GM23338 (cell line): ENCODE measurements around the gene GLG1. TPM values are rescaled to one million over a fixed set of nuclear protein-coding genes. Genes with fewer than 3 reads are reported as not detected.

Source experiments
- ATAC-seq: fragments of 200-7000 bp; cut with Tn5 transposase; 3 replicates; pipeline ENCODE4 v1.9.1; 2020
- DNase-seq: peaks from one replicate; pipeline ENCODE4 v3.0.0-alpha.2; 2015; ENCODE audit warnings: low spot score
- H2AFZ ChIP-seq: fragments of 200-600 bp; sonication (generic); 2 replicates; pipeline ENCODE4 v1.8.0; 2016; ENCODE audit warnings: antibody characterized with exemption, mild to moderate bottlenecking, moderate library complexity
- H3F3A ChIP-seq: fragments of 200-600 bp; sonication (generic); replicated peaks from 2 replicates; pipeline ENCODE4 v1.8.0; 2017; ENCODE audit warnings: antibody characterized with exemption, mixed run types, low read depth
- H3K27ac ChIP-seq: fragments of 200-600 bp; sonication (generic); 2 replicates; pipeline ENCODE4 v1.6.1; 2016; ENCODE audit warnings: low read depth
- H3K27me3 ChIP-seq: fragments of 200-600 bp; sonication (generic); 2 replicates; pipeline ENCODE4 v1.8.0; 2016; ENCODE audit warnings: mild to moderate bottlenecking, mixed run types, moderate library complexity; ENCODE audit not compliant: insufficient read depth
- H3K36me3 ChIP-seq: fragments of 200-600 bp; sonication (generic); 2 replicates; pipeline ENCODE4 v1.8.0; 2016; ENCODE audit warnings: mild to moderate bottlenecking; ENCODE audit not compliant: insufficient read depth
- H3K4me1 ChIP-seq: fragments of 200-600 bp; sonication (generic); 2 replicates; pipeline ENCODE4 v1.8.0; 2016; ENCODE audit warnings: mild to moderate bottlenecking, moderate library complexity; ENCODE audit not compliant: insufficient read depth
- H3K4me2 ChIP-seq: fragments of 200-600 bp; sonication (generic); 2 replicates; pipeline ENCODE4 v1.7.1; 2017; ENCODE audit warnings: mixed run types
- H3K4me3 ChIP-seq: fragments of 200-600 bp; sonication (generic); 2 replicates; pipeline ENCODE4 v1.6.1; 2016; ENCODE audit warnings: mixed run types
- H3K79me2 ChIP-seq: fragments of 200-600 bp; sonication (generic); replicated peaks from 2 replicates; pipeline ENCODE4 v1.8.0; 2017; ENCODE audit warnings: mild to moderate bottlenecking; ENCODE audit not compliant: insufficient read depth
- H3K9me2 ChIP-seq: fragments of 200-600 bp; sonication (generic); 2 replicates; pipeline ENCODE4 v1.8.0; 2017; ENCODE audit not compliant: insufficient read depth
- H4K20me1 ChIP-seq: fragments of 200-600 bp; sonication (generic); replicated peaks from 2 replicates; pipeline ENCODE4 v1.8.0; 2017; ENCODE audit warnings: mild to moderate bottlenecking; ENCODE audit not compliant: insufficient read depth
- H3K27ac Mint-ChIP-seq: 2 replicates; pipeline ENCODE4 v1.8.0; 2020; ENCODE audit warnings: inconsistent platforms, mild to moderate bottlenecking, moderate library complexity, mixed read lengths
- H3K27me3 Mint-ChIP-seq: 3 replicates; pipeline ENCODE4 v1.8.0; 2022; ENCODE audit warnings: low read depth, mild to moderate bottlenecking, moderate library complexity, mixed read lengths, inconsistent platforms; ENCODE audit not compliant: insufficient read depth, poor library complexity
- H3K36me3 Mint-ChIP-seq: 3 replicates; pipeline ENCODE4 v1.8.0; 2021; ENCODE audit warnings: low read depth, mild to moderate bottlenecking, inconsistent platforms, moderate library complexity, mixed read lengths
- H3K4me1 Mint-ChIP-seq: 3 replicates; pipeline ENCODE4 v1.8.0; 2020; ENCODE audit warnings: mild to moderate bottlenecking, inconsistent platforms, mixed read lengths
- H3K4me3 Mint-ChIP-seq: 3 replicates; pipeline ENCODE4 v1.8.0; 2021; ENCODE audit warnings: moderate library complexity, mild to moderate bottlenecking, inconsistent platforms, mixed read lengths
- H3K9me3 Mint-ChIP-seq: 3 replicates; pipeline ENCODE4 v1.8.0; 2020; ENCODE audit warnings: moderate library complexity, mild to moderate bottlenecking, inconsistent platforms, mixed read lengths
- CREB1 ChIP-seq: fragments of 250-450 bp; sonication (Bioruptor Pico); IDR thresholded peaks from 2 replicates; pipeline ENCODE4 v1.5.0; 2020; ENCODE audit warnings: low read depth, mild to moderate bottlenecking, moderate library complexity
- CTCF ChIP-seq, 2 experiments: fragments of 200-600 bp in 1 of 2; sonication (generic) in 1 of 2; conservative IDR thresholded peaks; 2 replicates each; pipeline versions ENCODE4 v1.5.1 to v1.6.1; 2016 to 2017; ENCODE audit warnings: antibody characterized with exemption in 2 of 2, low read depth in 2 of 2, mild to moderate bottlenecking in 2 of 2, moderate library complexity in 1 of 2
- ETS1 ChIP-seq: IDR thresholded peaks from 2 replicates; pipeline ENCODE4 v1.6.1; 2016; ENCODE audit warnings: antibody characterized with exemption
- EZH2 ChIP-seq: fragments of 200-600 bp; sonication (generic); IDR thresholded peaks from one replicate; pipeline ENCODE4 v1.8.0; 2017; ENCODE audit warnings: antibody characterized with exemption, mild to moderate bottlenecking, low read depth; ENCODE audit not compliant: unreplicated experiment
- EZH2phosphoT487 ChIP-seq: fragments of 200-600 bp; sonication (generic); IDR thresholded peaks from one replicate; pipeline ENCODE4 v1.8.1; 2018; ENCODE audit warnings: antibody characterized with exemption; ENCODE audit not compliant: unreplicated experiment
- JUNB ChIP-seq: IDR thresholded peaks from one replicate; pipeline ENCODE4 v1.6.1; 2016; ENCODE audit warnings: antibody characterized with exemption; ENCODE audit not compliant: unreplicated experiment
- NANOG ChIP-seq: IDR thresholded peaks from 2 replicates; pipeline ENCODE4 v1.6.1; 2016; ENCODE audit warnings: antibody characterized with exemption, borderline replicate concordance
- POLR2AphosphoS5 ChIP-seq: IDR thresholded peaks from 2 replicates; pipeline ENCODE4 v1.6.1; 2016; ENCODE audit warnings: antibody characterized with exemption, low read depth
- REST ChIP-seq: IDR thresholded peaks from one replicate; pipeline ENCODE4 v1.6.1; 2018; ENCODE audit warnings: antibody characterized with exemption; ENCODE audit not compliant: unreplicated experiment
- STAT1 ChIP-seq: IDR thresholded peaks from one replicate; pipeline ENCODE4 v1.6.1; 2016; ENCODE audit warnings: antibody characterized with exemption; ENCODE audit not compliant: unreplicated experiment
- ZNF114 ChIP-seq: fragments of 250-450 bp; sonication (Bioruptor Pico); IDR thresholded peaks from 2 replicates; pipeline ENCODE4 v1.5.0; 2020; ENCODE audit warnings: mild to moderate bottlenecking, moderate library complexity
- ZNF331 ChIP-seq: fragments of 250-450 bp; sonication (Bioruptor Pico); IDR thresholded peaks from 2 replicates; pipeline ENCODE4 v1.5.0; 2020; ENCODE audit warnings: low read depth, mild to moderate bottlenecking, moderate library complexity
- polyA plus RNA-seq: library from polyadenylated mRNA; unstranded; fragments of >200 nt; fragmentation: Nextera tagmentation; extraction: Ambion mirVana; gene quantifications from 2 replicates; pipeline ENCODE4 v1.2.1, GENCODE V29; 2016
- total RNA-seq: library from RNA; depleted of rRNA; stranded (reverse); fragments of >200 nt; shearing (Covaris generic); gene quantifications from 2 replicates; pipeline ENCODE4 v1.2.3, GENCODE V29; 2014
- TF ChIP-seq, protein P1 (sequence below): fragments of 250-450 bp; sonication (Bioruptor Pico); IDR thresholded peaks from 2 replicates; pipeline ENCODE4 v1.5.0; 2020; ENCODE audit warnings: mild to moderate bottlenecking, moderate library complexity

Gene GLG1
- total and polyA plus RNA-seq, 2 experiments from 2014 or later, result 61.2 to 211 TPM

- no peak overlapping the region for H3K4me2 ChIP-seq
- Mint-ChIP-seq H3K4me3 (no peak overlapping the region), H3K27me3 (peaks cover 4% of the 10 kb centered on the region), H3K36me3 (peaks cover 82% of the 10 kb centered on the region), H3K4me1 (no peaks in the 10 kb centered on the region), H3K27ac (no peak overlapping the region), H3K9me3 (no peaks in the 10 kb centered on the region)
- DNase-seq (no peak), ATAC-seq (no peak)
- peaks cover 15% of the 10 kb centered on the region; the same call in 1 of the 2 replicates for H4K20me1 ChIP-seq
- H3K36me3 ChIP-seq, result peaks cover 88% of the 10 kb centered on the region
- H3F3A ChIP-seq, result peaks cover 10% of the 10 kb centered on the region
- H2AFZ ChIP-seq, result no peak overlapping the region
- no peaks in the 10 kb centered on the region for H3K27me3 ChIP-seq
- TF ChIP-seq, protein P1, sequence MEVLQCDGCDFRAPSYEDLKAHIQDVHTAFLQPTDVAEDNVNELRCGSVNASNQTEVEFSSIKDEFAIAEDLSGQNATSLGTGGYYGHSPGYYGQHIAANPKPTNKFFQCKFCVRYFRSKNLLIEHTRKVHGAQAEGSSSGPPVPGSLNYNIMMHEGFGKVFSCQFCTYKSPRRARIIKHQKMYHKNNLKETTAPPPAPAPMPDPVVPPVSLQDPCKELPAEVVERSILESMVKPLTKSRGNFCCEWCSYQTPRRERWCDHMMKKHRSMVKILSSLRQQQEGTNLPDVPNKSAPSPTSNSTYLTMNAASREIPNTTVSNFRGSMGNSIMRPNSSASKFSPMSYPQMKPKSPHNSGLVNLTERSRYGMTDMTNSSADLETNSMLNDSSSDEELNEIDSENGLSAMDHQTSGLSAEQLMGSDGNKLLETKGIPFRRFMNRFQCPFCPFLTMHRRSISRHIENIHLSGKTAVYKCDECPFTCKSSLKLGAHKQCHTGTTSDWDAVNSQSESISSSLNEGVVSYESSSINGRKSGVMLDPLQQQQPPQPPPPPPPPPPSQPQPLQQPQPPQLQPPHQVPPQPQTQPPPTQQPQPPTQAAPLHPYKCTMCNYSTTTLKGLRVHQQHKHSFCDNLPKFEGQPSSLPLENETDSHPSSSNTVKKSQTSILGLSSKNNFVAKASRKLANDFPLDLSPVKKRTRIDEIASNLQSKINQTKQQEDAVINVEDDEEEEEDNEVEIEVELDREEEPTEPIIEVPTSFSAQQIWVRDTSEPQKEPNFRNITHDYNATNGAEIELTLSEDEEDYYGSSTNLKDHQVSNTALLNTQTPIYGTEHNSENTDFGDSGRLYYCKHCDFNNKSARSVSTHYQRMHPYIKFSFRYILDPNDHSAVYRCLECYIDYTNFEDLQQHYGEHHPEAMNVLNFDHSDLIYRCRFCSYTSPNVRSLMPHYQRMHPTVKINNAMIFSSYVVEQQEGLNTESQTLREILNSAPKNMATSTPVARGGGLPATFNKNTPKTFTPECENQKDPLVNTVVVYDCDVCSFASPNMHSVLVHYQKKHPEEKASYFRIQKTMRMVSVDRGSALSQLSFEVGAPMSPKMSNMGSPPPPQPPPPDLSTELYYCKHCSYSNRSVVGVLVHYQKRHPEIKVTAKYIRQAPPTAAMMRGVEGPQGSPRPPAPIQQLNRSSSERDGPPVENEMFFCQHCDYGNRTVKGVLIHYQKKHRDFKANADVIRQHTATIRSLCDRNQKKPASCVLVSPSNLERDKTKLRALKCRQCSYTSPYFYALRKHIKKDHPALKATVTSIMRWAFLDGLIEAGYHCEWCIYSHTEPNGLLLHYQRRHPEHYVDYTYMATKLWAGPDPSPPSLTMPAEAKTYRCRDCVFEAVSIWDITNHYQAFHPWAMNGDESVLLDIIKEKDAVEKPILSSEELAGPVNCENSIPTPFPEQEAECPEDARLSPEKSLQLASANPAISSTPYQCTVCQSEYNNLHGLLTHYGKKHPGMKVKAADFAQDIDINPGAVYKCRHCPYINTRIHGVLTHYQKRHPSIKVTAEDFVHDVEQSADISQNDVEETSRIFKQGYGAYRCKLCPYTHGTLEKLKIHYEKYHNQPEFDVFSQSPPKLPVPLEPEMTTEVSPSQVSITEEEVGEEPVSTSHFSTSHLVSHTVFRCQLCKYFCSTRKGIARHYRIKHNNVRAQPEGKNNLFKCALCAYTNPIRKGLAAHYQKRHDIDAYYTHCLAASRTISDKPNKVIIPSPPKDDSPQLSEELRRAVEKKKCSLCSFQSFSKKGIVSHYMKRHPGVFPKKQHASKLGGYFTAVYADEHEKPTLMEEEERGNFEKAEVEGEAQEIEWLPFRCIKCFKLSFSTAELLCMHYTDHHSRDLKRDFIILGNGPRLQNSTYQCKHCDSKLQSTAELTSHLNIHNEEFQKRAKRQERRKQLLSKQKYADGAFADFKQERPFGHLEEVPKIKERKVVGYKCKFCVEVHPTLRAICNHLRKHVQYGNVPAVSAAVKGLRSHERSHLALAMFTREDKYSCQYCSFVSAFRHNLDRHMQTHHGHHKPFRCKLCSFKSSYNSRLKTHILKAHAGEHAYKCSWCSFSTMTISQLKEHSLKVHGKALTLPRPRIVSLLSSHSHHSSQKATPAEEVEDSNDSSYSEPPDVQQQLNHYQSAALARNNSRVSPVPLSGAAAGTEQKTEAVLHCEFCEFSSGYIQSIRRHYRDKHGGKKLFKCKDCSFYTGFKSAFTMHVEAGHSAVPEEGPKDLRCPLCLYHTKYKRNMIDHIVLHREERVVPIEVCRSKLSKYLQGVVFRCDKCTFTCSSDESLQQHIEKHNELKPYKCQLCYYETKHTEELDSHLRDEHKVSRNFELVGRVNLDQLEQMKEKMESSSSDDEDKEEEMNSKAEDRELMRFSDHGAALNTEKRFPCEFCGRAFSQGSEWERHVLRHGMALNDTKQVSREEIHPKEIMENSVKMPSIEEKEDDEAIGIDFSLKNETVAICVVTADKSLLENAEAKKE (CRISPR knock-in tag), result no peak
- no peak for TF ChIP-seq ZNF331
- TF ChIP-seq STAT1, result no peak
- no peak for TF ChIP-seq EZH2
- no peak for TF ChIP-seq REST
- no peak for TF ChIP-seq CTCF (conservative IDR thresholded peaks at IDR 0.05; ENCODE audit: low read depth in 2 of 2)
- no peak for TF ChIP-seq POLR2AphosphoS5
- TF ChIP-seq ZNF114 (CRISPR knock-in tag), result no peak
- TF ChIP-seq EZH2phosphoT487, result no peak
- no peak for TF ChIP-seq JUNB
- no peak for TF ChIP-seq ETS1
- TF ChIP-seq NANOG, result no peak
- TF ChIP-seq CREB1, result no peak
- H3K9me2 ChIP-seq, result no peaks in the 10 kb centered on the region
- H3K4me1 ChIP-seq, result no peaks in the 10 kb centered on the region
- peaks cover 17% of the 10 kb centered on the region; the same call in 1 of the 2 replicates for H3K79me2 ChIP-seq
- H3K4me3 ChIP-seq, result no peak overlapping the region
- H3K27ac ChIP-seq, result no peak overlapping the region
Observed at GRCh38 chr16:74635303-74635702, 28.4 kb upstream of the GLG1 start.
